K562 (cell line): Measurements from ENCODE around the gene TIMP2. TPM values are rescaled to one million over a fixed set of nuclear protein-coding genes. Genes with fewer than 3 reads are reported as not detected.

Source experiments
- ATAC-seq: fragments of 200-7000 bp; cut with Tn5 transposase; 3 replicates; pipeline ENCODE4 v1.9.1; 2020; ENCODE audit warnings: moderate library complexity
- BruUV-seq: library from RNA; stranded (reverse); fragments of 400-500 nt; replicated peaks from 2 replicates; lab custom pipeline; 2021; lab: Mats Ljungman, UMichigan
- CTCF ChIA-PET: fragments of 300-600 bp; formaldehyde crosslinking; extraction: SDS; loops from one replicate; lab custom pipeline; 2021; ENCODE audit warnings: low intra/inter-chr PET ratio; lab: Yijun Ruan, JAX
- POLR2A ChIA-PET: fragments of 300-600, 350-650 bp; sonication (Branson Sonifier 250); formaldehyde crosslinking; extraction: SDS; loops from one replicate; lab custom pipeline; 2021; ENCODE audit warnings: antibody characterized with exemption, inconsistent platforms; lab: Yijun Ruan, JAX
- DNase-seq, 4 experiments: peaks; one replicate each; pipeline versions ENCODE4 v3.0.0 to v3.0.0-alpha.2; 2011 to 2018; ENCODE audit warnings: low spot score in 3 of 4, mixed read lengths in 3 of 4; ENCODE audit errors: extremely low read depth in 1 of 4
- FAIRE-seq: peaks from 2 replicates; lab custom pipeline; 2011; peaks lifted over from hg19 to GRCh38; lab: Jason Lieb, UNC
- H2AFZ ChIP-seq: 2 replicates; pipeline ENCODE4 v1.6.0; 2011; ENCODE audit warnings: low read depth, low read length, control low read depth, inconsistent platforms
- H3K27ac ChIP-seq: fragments of 200-600 bp; 3 replicates; pipeline ENCODE4 v1.8.0; 2011; ENCODE audit warnings: low read depth, mild to moderate bottlenecking, control low read depth, inconsistent platforms, low read length, moderate library complexity, mixed read lengths; ENCODE audit errors: extremely low read depth
- H3K27me3 ChIP-seq, 2 experiments: fragments of 300-600 bp in 1 of 2; 2 replicates in 1 of 2; 3 replicates in 1 of 2; pipeline versions ENCODE4 v1.6.0 to v1.8.0; 2011; ENCODE audit warnings: inconsistent platforms in 2 of 2, low read length in 2 of 2, mild to moderate bottlenecking in 1 of 2, mixed read lengths in 1 of 2, moderate library complexity in 1 of 2; ENCODE audit not compliant: control insufficient read depth in 2 of 2, insufficient read depth in 2 of 2
- H3K36me3 ChIP-seq: fragments of 300-600 bp; 3 replicates; pipeline ENCODE4 v1.8.0; 2011; ENCODE audit warnings: mild to moderate bottlenecking, low read length, inconsistent platforms; ENCODE audit not compliant: control insufficient read depth, insufficient read depth
- H3K4me1 ChIP-seq, 2 experiments: fragments of 200-600 bp in 1 of 2; replicated peaks in 1 of 2; 2 replicates in 1 of 2; 3 replicates in 1 of 2; pipeline versions ENCODE4 v1.5.1 to v1.8.0; 2011; ENCODE audit warnings: inconsistent platforms in 2 of 2, low read length in 2 of 2, mild to moderate bottlenecking in 1 of 2, mixed read lengths in 1 of 2, moderate library complexity in 1 of 2; ENCODE audit not compliant: control insufficient read depth in 2 of 2, insufficient read depth in 2 of 2
- H3K4me2 ChIP-seq: 2 replicates; pipeline ENCODE4 v1.6.1; 2011; ENCODE audit warnings: low read length, control low read depth, inconsistent platforms, mixed read lengths; ENCODE audit not compliant: insufficient read depth
- H3K4me3 ChIP-seq: fragments of 200-600 bp; sonication (generic), shearing (Covaris generic); 2 replicates; pipeline ENCODE4 v1.5.1; 2016; ENCODE audit warnings: control low read depth, inconsistent platforms
- H3K79me2 ChIP-seq: fragments of 200-600 bp; 3 replicates; pipeline ENCODE4 v1.8.0; 2011; ENCODE audit warnings: low read length, inconsistent platforms; ENCODE audit not compliant: control insufficient read depth, insufficient read depth
- H3K9ac ChIP-seq, 2 experiments: 2 replicates each; pipeline versions ENCODE4 v1.6.0 to v1.6.1; 2011; ENCODE audit warnings: low read depth in 2 of 2, low read length in 2 of 2, control low read depth in 1 of 2, inconsistent platforms in 1 of 2, mild to moderate bottlenecking in 1 of 2, mixed read lengths in 1 of 2; ENCODE audit not compliant: insufficient read depth in 1 of 2
- H3K9me1 ChIP-seq: one replicate; pipeline ENCODE4 v1.6.0; 2011; ENCODE audit warnings: inconsistent platforms, mild to moderate bottlenecking, low read length, moderate library complexity; ENCODE audit not compliant: control insufficient read depth, insufficient read depth
- H3K9me3 ChIP-seq: replicated peaks from 2 replicates; pipeline ENCODE4 v1.5.1; 2011; ENCODE audit warnings: low read depth, low read length, inconsistent platforms; ENCODE audit not compliant: control insufficient read depth, insufficient read depth
- H4K20me1 ChIP-seq: replicated peaks from 2 replicates; pipeline ENCODE4 v1.6.1; 2011; ENCODE audit warnings: low read length, inconsistent platforms, mixed read lengths; ENCODE audit not compliant: control insufficient read depth, insufficient read depth
- BACH1 ChIP-seq: fragments of 200-800 bp; sonication (Bioruptor generic); IDR thresholded peaks from 2 replicates; pipeline ENCODE4 v1.6.1; 2016; ENCODE audit warnings: missing genetic modification characterization, missing compliant biosample characterization
- BCL6 ChIP-seq: fragments of 250-450 bp; sonication (Bioruptor Pico); IDR thresholded peaks from 2 replicates; pipeline ENCODE4 v1.4.0; 2020
- BHLHE40 ChIP-seq: IDR thresholded peaks from 2 replicates; pipeline ENCODE4 v1.6.1; 2011; ENCODE audit warnings: low read length, improper control_type of control experiment
- CCNT2 ChIP-seq: IDR thresholded peaks from 2 replicates; pipeline ENCODE4 v1.6.1; 2011; ENCODE audit warnings: borderline replicate concordance, low read depth, mild to moderate bottlenecking, moderate library complexity, mixed read lengths, low read length; ENCODE audit not compliant: insufficient read length; ENCODE audit errors: extremely low read depth
- CHD1 ChIP-seq: fragments of 200-600 bp; sonication (generic); IDR thresholded peaks from one replicate; pipeline ENCODE4 v1.6.1; 2012; ENCODE audit warnings: mild to moderate bottlenecking, moderate library complexity, low read length, inconsistent platforms
- ETV6 ChIP-seq, 3 experiments: fragments of 150-350 bp in 1 of 3; sonication (generic) in 1 of 3; formaldehyde crosslinking in 1 of 3; IDR thresholded peaks; 2 replicates each; pipeline versions ENCODE4 v1.6.1 to v1.8.0; 2014 to 2022; ENCODE audit warnings: borderline replicate concordance in 2 of 3, low read depth in 2 of 3, antibody characterized with exemption in 1 of 3, low read length in 1 of 3, mild to moderate bottlenecking in 1 of 3, missing genetic modification reagents in 1 of 3
- GABPB1 ChIP-seq: sonication (generic); formaldehyde crosslinking; IDR thresholded peaks from 2 replicates; pipeline ENCODE4 v1.8.0; 2022; ENCODE audit warnings: mild to moderate bottlenecking, missing genetic modification reagents
- MTA1 ChIP-seq: fragments of 450-650 bp; IDR thresholded peaks from 2 replicates; pipeline ENCODE4 v1.6.1; 2017; ENCODE audit warnings: borderline replicate concordance
- NFE2L1 ChIP-seq: fragments of 450-650 bp; IDR thresholded peaks from 2 replicates; pipeline ENCODE4 v1.6.1; 2016; ENCODE audit warnings: missing genetic modification characterization, low read depth, mild to moderate bottlenecking, missing compliant biosample characterization, moderate library complexity, borderline replicate concordance
- PCBP2 ChIP-seq: fragments of 200-400 bp; formaldehyde crosslinking; IDR thresholded peaks from 2 replicates; pipeline ENCODE4 v1.6.1; 2018; ENCODE audit warnings: low read length, low read depth, mild to moderate bottlenecking, moderate library complexity; ENCODE audit not compliant: poor library complexity, severe bottlenecking
- POU5F1 ChIP-seq: fragments of 150-350 bp; IDR thresholded peaks from 2 replicates; pipeline ENCODE4 v1.6.1; 2014; ENCODE audit warnings: borderline replicate concordance, low read length, low read depth, mild to moderate bottlenecking; ENCODE audit not compliant: partially characterized antibody
- XRCC5 ChIP-seq: fragments of 200-400 bp; formaldehyde crosslinking; IDR thresholded peaks from 2 replicates; pipeline ENCODE4 v1.6.1; 2017; ENCODE audit warnings: low read depth, mild to moderate bottlenecking, low read length
- ZNF197 ChIP-seq: fragments of 200-800 bp; sonication (Bioruptor generic); IDR thresholded peaks from 2 replicates; pipeline ENCODE4 v1.6.1; 2016; ENCODE audit warnings: low read depth, missing genetic modification characterization, missing compliant biosample characterization
- WGBS: fragments of 100-300 bp; shearing (Covaris generic); methylation state at CpG from one replicate; pipeline ENCODE4 v1.1.6; 2016; ENCODE audit warnings: low coverage, mixed read lengths; ENCODE audit not compliant: insufficient coverage; ENCODE audit errors: missing lambda C conversion rate; 5-methylcytosine and 5-hydroxymethylcytosine counted together
- in situ Hi-C: fragments of 300-500 bp; cut with MboI; formaldehyde crosslinking; loops from 4 replicates; pipeline ENCODE4 v1.15.0; 2018; ENCODE audit warnings: inconsistent platforms, mixed read lengths
- intact Hi-C: fragments of 100-400 bp; cut with micrococcal nuclease; formaldehyde crosslinking; loops from 2 replicates; pipeline ENCODE4 v1.14.2; 2022
- polyA plus RNA-seq, 8 experiments: library from polyadenylated mRNA; depleted of rRNA in 4 of 8; stranded (reverse) in 5 of 8; unstranded in 3 of 8; fragments of >200 nt; fragmentation: Nextera tagmentation in 2 of 8; fragmentation: Illumina TruSeq in 1 of 8; extraction: Ambion mirVana in 2 of 8; extraction: Trizol in 1 of 8; gene quantifications; 2 replicates each; pipeline versions ENCODE4 v1.2.1 to v1.2.3, GENCODE V29; 2011 to 2014; ENCODE audit warnings: inconsistent platforms in 1 of 8, missing spikeins in 1 of 8
- total RNA-seq, 7 experiments: library from RNA; depleted of rRNA in 6 of 7; stranded (reverse); fragments of >200 nt in 6 of 7; fragmentation: Illumina TruSeq in 2 of 7; extraction: Trizol in 2 of 7; gene quantifications; 2 replicates each; pipeline versions ENCODE4 v1.2.1 to v1.2.3, GENCODE V29; 2011 to 2021; ENCODE audit warnings: low replicate concordance in 1 of 7
- TF ChIP-seq, protein P1 (sequence below): fragments of 450-650 bp; IDR thresholded peaks from 2 replicates; pipeline ENCODE4 v1.6.1; 2018; ENCODE audit warnings: mild to moderate bottlenecking, low read depth; ENCODE audit not compliant: partially characterized antibody
- TF ChIP-seq, protein P2 (sequence below): fragments of 450-650 bp; formaldehyde crosslinking; IDR thresholded peaks from 2 replicates; pipeline ENCODE4 v1.4.0; 2020; ENCODE audit warnings: mild to moderate bottlenecking, mixed read lengths
- TF ChIP-seq, protein P3 (sequence below): fragments of 450-650 bp; IDR thresholded peaks from 2 replicates; pipeline ENCODE4 v1.7.0; 2016; ENCODE audit warnings: borderline replicate concordance

TIMP2 gene
- total and polyA plus RNA-seq, 9 of the 15 experiments (the other 6 are each of a cell fraction or from before 2014, with no cell fraction given) = 0.55 TPM; not detected in 8

DNA sequence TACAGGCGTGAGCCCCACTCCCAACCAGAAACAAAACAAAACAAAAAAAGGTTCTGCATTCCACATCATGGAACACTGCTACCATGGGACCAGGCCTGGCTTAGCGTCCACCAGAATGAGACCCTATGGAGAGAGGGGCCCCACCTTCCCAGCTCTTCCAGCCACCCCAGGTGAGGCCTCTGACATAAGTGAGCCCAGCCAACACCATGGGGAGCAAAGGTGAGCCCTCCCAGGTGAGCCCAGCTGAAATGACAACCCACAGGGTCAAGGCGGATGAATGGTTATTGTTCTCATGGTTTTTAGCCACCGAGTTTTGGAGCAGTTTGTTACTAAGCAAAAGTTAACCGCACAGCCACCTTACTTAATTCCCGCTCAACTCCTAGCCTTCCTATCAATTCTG lies 38.2 kb upstream of the TIMP2 start:
- Histone ChIP-seq H3K9me1 (no peaks in the 10 kb centered on the region), H4K20me1 (peaks cover 11% of the 10 kb centered on the region; the same call in 1 of the 2 replicates), H2AFZ (no peak overlapping the region), H3K27ac (no peak overlapping the region), H3K36me3 (no peaks in the 10 kb centered on the region), H3K4me2 (no peak overlapping the region), H3K4me1 (peaks cover 5 to 9% of the 10 kb centered on the region in 2 experiments; a peak in 4 of 5 replicates), H3K27me3 (peaks cover 32 to 84% of the 10 kb centered on the region in 2 experiments), H3K9me3 (no peaks in the 10 kb centered on the region), H3K79me2 (no peaks in the 10 kb centered on the region), H3K9ac (no peak overlapping the region), H3K4me3 (no peak overlapping the region)
- POLR2A ChIA-PET = no interaction called here
- FAIRE-seq (no peak), ATAC-seq (no peak), DNase-seq (no peak)
- BruUV-seq = no TSS peak
- 12% methylated on average over 6 of the region's 6 CpGs for WGBS
- in situ Hi-C loops (no loop called here), intact Hi-C loops (no loop called here)
- CTCF ChIA-PET = no interaction called here
- TF ChIP-seq BHLHE40 (no peak), ETV6 (IDR thresholded peaks at IDR 0.05; ENCODE audit: borderline replicate concordance in 1 of 2, low read depth in 2 of 2, low read length in 1 of 2) (no peak), ETV6 (CRISPR knock-in tag; IDR thresholded peaks at IDR 0.05; ENCODE audit: borderline replicate concordance) (no peak), CHD1 (no peak), CCNT2 (no peak), BACH1 (tag) (no peak), BCL6 (CRISPR knock-in tag) (no peak), GABPB1 (CRISPR knock-in tag) (no peak), POU5F1 (no peak), XRCC5 (no peak), ZNF197 (CRISPR knock-in tag) (no peak), PCBP2 (no peak), NFE2L1 (tag) (no peak), MTA1 (no peak)
- TF ChIP-seq, protein P1, sequence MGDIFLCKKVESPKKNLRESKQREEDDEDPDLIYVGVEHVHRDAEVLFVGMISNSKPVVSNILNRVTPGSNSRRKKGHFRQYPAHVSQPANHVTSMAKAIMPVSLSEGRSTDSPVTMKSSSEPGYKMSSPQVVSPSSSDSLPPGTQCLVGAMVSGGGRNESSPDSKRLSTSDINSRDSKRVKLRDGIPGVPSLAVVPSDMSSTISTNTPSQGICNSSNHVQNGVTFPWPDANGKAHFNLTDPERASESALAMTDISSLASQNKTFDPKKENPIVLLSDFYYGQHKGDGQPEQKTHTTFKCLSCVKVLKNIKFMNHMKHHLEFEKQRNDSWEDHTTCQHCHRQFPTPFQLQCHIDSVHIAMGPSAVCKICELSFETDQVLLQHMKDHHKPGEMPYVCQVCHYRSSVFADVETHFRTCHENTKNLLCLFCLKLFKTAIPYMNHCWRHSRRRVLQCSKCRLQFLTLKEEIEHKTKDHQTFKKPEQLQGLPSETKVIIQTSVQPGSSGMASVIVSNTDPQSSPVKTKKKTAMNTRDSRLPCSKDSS = no peak
- TF ChIP-seq, protein P2, sequence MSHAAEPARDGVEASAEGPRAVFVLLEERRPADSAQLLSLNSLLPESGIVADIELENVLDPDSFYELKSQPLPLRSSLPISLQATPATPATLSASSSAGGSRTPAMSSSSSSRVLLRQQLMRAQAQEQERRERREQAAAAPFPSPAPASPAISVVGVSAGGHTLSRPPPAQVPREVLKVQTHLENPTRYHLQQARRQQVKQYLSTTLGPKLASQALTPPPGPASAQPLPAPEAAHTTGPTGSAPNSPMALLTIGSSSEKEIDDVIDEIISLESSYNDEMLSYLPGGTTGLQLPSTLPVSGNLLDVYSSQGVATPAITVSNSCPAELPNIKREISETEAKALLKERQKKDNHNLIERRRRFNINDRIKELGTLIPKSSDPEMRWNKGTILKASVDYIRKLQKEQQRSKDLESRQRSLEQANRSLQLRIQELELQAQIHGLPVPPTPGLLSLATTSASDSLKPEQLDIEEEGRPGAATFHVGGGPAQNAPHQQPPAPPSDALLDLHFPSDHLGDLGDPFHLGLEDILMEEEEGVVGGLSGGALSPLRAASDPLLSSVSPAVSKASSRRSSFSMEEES (CRISPR knock-in tag) = no peak
- TF ChIP-seq, protein P3, sequence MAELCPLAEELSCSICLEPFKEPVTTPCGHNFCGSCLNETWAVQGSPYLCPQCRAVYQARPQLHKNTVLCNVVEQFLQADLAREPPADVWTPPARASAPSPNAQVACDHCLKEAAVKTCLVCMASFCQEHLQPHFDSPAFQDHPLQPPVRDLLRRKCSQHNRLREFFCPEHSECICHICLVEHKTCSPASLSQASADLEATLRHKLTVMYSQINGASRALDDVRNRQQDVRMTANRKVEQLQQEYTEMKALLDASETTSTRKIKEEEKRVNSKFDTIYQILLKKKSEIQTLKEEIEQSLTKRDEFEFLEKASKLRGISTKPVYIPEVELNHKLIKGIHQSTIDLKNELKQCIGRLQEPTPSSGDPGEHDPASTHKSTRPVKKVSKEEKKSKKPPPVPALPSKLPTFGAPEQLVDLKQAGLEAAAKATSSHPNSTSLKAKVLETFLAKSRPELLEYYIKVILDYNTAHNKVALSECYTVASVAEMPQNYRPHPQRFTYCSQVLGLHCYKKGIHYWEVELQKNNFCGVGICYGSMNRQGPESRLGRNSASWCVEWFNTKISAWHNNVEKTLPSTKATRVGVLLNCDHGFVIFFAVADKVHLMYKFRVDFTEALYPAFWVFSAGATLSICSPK = no peak
- TF ChIP-seq, all 486 proteins: peak for 0
